Transverse colon (tissue), 3 donors: ENCODE measurements around the gene OS9.

Experiments
- CTCF ChIP-seq, 5 experiments: fragments of 200-600 bp in 3 of 5; fragments of 450-650 bp in 2 of 5; sonication (generic) in 3 of 5; IDR thresholded peaks; 1 replicate in 2 of 5; 2 replicates in 3 of 5; pipeline ENCODE4 v1.5.1; 2016 to 2017; ENCODE audit warnings: antibody characterized with exemption in 5 of 5, inconsistent platforms in 3 of 5, mild to moderate bottlenecking in 2 of 5, moderate library complexity in 1 of 5
- EP300 ChIP-seq: sonication (generic); formaldehyde crosslinking; IDR thresholded peaks from one replicate; pipeline ENCODE4 v1.6.1; 2017; ENCODE audit warnings: antibody characterized with exemption, low read depth

- TF ChIP-seq CTCF (IDR thresholded peaks at IDR 0.05), result no peak
- TF ChIP-seq EP300, result no peak
Observed at GRCh38 chr12:57719777-57720605, 26.1 kb downstream of the OS9 start.
